ENCODE data around the gene CBX1. TPM values are rescaled to one million over a fixed set of nuclear protein-coding genes. Genes with fewer than 3 reads are reported as not detected.

CBX1 gene
- total and polyA plus RNA-seq, 2 of the 13 experiments (the other 11 are each of a cell fraction or from before 2014, with no cell fraction given), result 17.8 to 108 TPM

DNA sequence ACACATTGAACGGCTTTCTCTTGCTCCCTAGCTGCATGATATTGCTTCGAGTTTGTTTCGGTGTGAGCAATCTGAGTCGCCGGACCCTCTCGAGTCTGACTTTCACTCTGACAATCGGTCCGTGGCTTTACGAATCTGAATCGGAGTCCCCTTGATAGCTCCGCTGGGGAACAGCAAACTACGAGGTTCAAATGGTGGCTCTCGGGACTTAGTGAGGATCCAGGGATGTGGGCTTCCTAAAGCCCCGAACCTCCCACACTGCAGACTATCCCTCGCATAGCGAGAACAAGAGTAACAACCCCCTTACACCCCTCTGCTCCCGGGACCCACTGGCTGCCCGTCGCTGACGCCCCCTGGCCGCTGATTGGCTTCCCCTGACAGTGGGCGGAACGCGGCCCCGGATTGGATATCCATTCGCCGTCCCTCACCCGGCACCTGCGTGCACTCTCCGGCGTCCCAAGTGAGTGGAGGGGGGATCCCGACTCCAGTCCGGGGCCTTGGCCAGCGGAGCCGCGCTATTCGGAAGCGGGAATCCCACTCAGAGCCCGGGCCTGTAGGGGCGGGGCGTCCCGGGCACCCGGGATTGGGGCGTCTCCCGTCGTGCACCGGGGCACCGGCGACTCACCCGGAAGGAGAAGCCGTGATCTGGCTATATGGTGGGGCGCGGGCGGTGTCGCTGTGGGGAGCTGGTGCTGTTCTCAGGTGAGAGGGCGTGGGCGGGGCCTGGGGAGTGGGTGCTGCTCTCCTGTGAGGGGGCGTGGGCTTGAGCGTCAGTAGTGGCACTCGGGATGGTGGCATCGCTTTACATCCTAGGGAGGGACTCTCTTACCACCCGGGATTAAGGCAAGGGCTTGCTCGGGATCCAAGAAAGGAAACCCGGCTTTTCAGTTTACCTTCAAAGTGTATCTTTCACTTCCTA, 6.1 kb upstream of the CBX1 start, which contains the start of gene SNX11 (continued):
- TF ChIP-seq, protein P1, sequence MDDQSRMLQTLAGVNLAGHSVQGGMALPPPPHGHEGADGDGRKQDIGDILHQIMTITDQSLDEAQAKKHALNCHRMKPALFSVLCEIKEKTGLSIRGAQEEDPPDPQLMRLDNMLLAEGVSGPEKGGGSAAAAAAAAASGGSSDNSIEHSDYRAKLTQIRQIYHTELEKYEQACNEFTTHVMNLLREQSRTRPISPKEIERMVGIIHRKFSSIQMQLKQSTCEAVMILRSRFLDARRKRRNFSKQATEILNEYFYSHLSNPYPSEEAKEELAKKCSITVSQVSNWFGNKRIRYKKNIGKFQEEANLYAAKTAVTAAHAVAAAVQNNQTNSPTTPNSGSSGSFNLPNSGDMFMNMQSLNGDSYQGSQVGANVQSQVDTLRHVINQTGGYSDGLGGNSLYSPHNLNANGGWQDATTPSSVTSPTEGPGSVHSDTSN (CRISPR knock-in tag; IDR thresholded peaks at IDR 0.05; ENCODE audit: borderline replicate concordance), result peak; percentile 43; the same call in 1 of the 2 replicates
- TF ChIP-seq ZNF563 (CRISPR knock-in tag; IDR thresholded peaks at IDR 0.05) (0 out of 2 replicates have a peak, but pooled peaks have one; percentile 22), ATAD3A (CRISPR knock-in tag; IDR thresholded peaks at IDR 0.05) (no peak), ZEB1 (IDR thresholded peaks at IDR 0.05; ENCODE audit: insufficient replicate concordance, low read depth) (peak; percentile 86), FOXC1 (CRISPR knock-in tag; IDR thresholded peaks at IDR 0.05; ENCODE audit: borderline replicate concordance) (peak; percentile 79; the same call in 1 of the 2 replicates), ZNF136 (CRISPR knock-in tag; IDR thresholded peaks at IDR 0.05; ENCODE audit: low read depth) (no peak; the same call in 1 of the 2 replicates), CBX5 (CRISPR knock-in tag; IDR thresholded peaks at IDR 0.05; ENCODE audit: borderline replicate concordance) (peak; percentile 58; the same call in 1 of the 2 replicates), TCF7L2 (IDR thresholded peaks at IDR 0.05; ENCODE audit: low read depth, low read length) (no peak), KLF13 (CRISPR knock-in tag; IDR thresholded peaks at IDR 0.05) (peak; percentile 76; the same call in 1 of the 2 replicates), XBP1 (CRISPR knock-in tag; IDR thresholded peaks at IDR 0.05) (no peak), ZBTB1 (CRISPR knock-in tag; IDR thresholded peaks at IDR 0.05; ENCODE audit: borderline replicate concordance) (no peak), CHD4 (IDR thresholded peaks at IDR 0.05; ENCODE audit: borderline replicate concordance, low read length) (no peak; the same call in 1 of the 2 replicates), ZBTB3 (CRISPR knock-in tag; IDR thresholded peaks at IDR 0.05; ENCODE audit: borderline replicate concordance, low read depth) (no peak), NCOA2 (CRISPR knock-in tag; IDR thresholded peaks at IDR 0.05) (no peak; the same call in 1 of the 2 replicates)
- TF ChIP-seq, protein P2, sequence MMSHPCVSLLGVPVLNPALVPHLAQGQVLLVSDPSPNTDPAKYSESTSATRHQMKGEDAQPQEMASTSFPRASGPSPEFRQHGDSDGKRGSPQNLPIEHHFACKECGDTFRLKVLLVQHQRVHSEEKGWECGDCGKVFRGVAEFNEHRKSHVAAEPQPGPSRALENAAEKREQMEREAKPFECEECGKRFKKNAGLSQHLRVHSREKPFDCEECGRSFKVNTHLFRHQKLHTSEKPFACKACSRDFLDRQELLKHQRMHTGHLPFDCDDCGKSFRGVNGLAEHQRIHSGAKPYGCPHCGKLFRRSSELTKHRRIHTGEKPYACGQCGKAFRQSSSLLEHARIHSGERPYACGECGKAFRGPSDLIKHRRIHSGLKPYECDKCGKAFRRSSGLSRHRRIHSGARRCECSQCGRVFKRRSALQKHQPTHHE (CRISPR knock-in tag; IDR thresholded peaks at IDR 0.05; ENCODE audit: borderline replicate concordance), result peak; percentile 60; the same call in 1 of the 2 replicates
- TF ChIP-seq, protein P3, sequence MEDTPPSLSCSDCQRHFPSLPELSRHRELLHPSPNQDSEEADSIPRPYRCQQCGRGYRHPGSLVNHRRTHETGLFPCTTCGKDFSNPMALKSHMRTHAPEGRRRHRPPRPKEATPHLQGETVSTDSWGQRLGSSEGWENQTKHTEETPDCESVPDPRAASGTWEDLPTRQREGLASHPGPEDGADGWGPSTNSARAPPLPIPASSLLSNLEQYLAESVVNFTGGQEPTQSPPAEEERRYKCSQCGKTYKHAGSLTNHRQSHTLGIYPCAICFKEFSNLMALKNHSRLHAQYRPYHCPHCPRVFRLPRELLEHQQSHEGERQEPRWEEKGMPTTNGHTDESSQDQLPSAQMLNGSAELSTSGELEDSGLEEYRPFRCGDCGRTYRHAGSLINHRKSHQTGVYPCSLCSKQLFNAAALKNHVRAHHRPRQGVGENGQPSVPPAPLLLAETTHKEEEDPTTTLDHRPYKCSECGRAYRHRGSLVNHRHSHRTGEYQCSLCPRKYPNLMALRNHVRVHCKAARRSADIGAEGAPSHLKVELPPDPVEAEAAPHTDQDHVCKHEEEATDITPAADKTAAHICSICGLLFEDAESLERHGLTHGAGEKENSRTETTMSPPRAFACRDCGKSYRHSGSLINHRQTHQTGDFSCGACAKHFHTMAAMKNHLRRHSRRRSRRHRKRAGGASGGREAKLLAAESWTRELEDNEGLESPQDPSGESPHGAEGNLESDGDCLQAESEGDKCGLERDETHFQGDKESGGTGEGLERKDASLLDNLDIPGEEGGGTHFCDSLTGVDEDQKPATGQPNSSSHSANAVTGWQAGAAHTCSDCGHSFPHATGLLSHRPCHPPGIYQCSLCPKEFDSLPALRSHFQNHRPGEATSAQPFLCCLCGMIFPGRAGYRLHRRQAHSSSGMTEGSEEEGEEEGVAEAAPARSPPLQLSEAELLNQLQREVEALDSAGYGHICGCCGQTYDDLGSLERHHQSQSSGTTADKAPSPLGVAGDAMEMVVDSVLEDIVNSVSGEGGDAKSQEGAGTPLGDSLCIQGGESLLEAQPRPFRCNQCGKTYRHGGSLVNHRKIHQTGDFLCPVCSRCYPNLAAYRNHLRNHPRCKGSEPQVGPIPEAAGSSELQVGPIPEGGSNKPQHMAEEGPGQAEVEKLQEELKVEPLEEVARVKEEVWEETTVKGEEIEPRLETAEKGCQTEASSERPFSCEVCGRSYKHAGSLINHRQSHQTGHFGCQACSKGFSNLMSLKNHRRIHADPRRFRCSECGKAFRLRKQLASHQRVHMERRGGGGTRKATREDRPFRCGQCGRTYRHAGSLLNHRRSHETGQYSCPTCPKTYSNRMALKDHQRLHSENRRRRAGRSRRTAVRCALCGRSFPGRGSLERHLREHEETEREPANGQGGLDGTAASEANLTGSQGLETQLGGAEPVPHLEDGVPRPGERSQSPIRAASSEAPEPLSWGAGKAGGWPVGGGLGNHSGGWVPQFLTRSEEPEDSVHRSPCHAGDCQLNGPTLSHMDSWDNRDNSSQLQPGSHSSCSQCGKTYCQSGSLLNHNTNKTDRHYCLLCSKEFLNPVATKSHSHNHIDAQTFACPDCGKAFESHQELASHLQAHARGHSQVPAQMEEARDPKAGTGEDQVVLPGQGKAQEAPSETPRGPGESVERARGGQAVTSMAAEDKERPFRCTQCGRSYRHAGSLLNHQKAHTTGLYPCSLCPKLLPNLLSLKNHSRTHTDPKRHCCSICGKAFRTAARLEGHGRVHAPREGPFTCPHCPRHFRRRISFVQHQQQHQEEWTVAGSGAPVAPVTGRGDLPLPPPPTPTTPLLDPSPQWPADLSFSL (CRISPR knock-in tag; IDR thresholded peaks at IDR 0.05), result no peak
- TF ChIP-seq, protein P4, sequence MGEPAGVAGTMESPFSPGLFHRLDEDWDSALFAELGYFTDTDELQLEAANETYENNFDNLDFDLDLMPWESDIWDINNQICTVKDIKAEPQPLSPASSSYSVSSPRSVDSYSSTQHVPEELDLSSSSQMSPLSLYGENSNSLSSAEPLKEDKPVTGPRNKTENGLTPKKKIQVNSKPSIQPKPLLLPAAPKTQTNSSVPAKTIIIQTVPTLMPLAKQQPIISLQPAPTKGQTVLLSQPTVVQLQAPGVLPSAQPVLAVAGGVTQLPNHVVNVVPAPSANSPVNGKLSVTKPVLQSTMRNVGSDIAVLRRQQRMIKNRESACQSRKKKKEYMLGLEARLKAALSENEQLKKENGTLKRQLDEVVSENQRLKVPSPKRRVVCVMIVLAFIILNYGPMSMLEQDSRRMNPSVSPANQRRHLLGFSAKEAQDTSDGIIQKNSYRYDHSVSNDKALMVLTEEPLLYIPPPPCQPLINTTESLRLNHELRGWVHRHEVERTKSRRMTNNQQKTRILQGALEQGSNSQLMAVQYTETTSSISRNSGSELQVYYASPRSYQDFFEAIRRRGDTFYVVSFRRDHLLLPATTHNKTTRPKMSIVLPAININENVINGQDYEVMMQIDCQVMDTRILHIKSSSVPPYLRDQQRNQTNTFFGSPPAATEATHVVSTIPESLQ (CRISPR knock-in tag; conservative IDR thresholded peaks at IDR 0.05), result 0 out of 2 replicates have a peak, but pooled peaks have one; percentile 26
